GM19372 (cell line): ENCODE measurements around the gene MME.
"Not testable (repeated sequence)": the region's sequence is repeated elsewhere in the genome, so short reads cannot be mapped to it uniquely, and the experiment has no call there.

Source experiments
- ATAC-seq: cut with Tn5 transposase; IDR thresholded peaks from one replicate; pipeline ENCODE4 v1.9.1; 2021; ENCODE audit warnings: mild to moderate bottlenecking, low read depth, moderate library complexity; ENCODE audit not compliant: unreplicated experiment

MME gene

GRCh38 chr3:155188031-155188430, 107.9 kb downstream of the MME start:
- no peak for ATAC-seq

GRCh38 chr3:155189478-155189877, 109.4 kb downstream of the MME start:
- no peak for ATAC-seq

- no peak for ATAC-seq
Observed at GRCh38 chr3:155190691-155191090, 110.6 kb downstream of the MME start.

GRCh38 chr3:155192957-155193746, 113.0 kb downstream of the MME start:
- no peak for ATAC-seq

GRCh38 chr3:155193868-155194267, 113.7 kb downstream of the MME start:
- ATAC-seq: no peak

- ATAC-seq: no peak
Observed at GRCh38 chr3:155194973-155195957, 115.1 kb downstream of the MME start.

- ATAC-seq: no peak
Observed at GRCh38 chr3:155196131-155197021, 116.3 kb downstream of the MME start.

GRCh38 chr3:155197786-155198185, 117.7 kb downstream of the MME start:
- ATAC-seq: no peak

GRCh38 chr3:155202626-155203025, 122.5 kb downstream of the MME start:
- ATAC-seq: no peak

GRCh38 chr3:155204851-155205250, 124.7 kb downstream of the MME start:
- no peak for ATAC-seq

- ATAC-seq: no peak
Observed at GRCh38 chr3:155208183-155208800, 128.2 kb downstream of the MME start.

GRCh38 chr3:155210736-155211135, 130.6 kb downstream of the MME start:
- ATAC-seq: no peak

- no peak for ATAC-seq
Observed at GRCh38 chr3:155211266-155211665, 131.1 kb downstream of the MME start.

GRCh38 chr3:155211940-155212339, 131.8 kb downstream of the MME start:
- no peak for ATAC-seq

GRCh38 chr3:155216007-155216406, 135.9 kb downstream of the MME start:
- not testable (repeated sequence) for ATAC-seq

- ATAC-seq: no peak
Observed at GRCh38 chr3:155217591-155217990, 137.5 kb downstream of the MME start.

- ATAC-seq: no peak
Observed at GRCh38 chr3:155218462-155218861, 138.3 kb downstream of the MME start.

- ATAC-seq: no peak
Observed at GRCh38 chr3:155219106-155219505, 139.0 kb downstream of the MME start.

GRCh38 chr3:155225417-155225816, 145.3 kb downstream of the MME start:
- ATAC-seq: no peak

- no peak for ATAC-seq
Observed at GRCh38 chr3:155227141-155227540, 147.0 kb downstream of the MME start.
